Measurements from ENCODE around the gene GAB3.

DNA sequence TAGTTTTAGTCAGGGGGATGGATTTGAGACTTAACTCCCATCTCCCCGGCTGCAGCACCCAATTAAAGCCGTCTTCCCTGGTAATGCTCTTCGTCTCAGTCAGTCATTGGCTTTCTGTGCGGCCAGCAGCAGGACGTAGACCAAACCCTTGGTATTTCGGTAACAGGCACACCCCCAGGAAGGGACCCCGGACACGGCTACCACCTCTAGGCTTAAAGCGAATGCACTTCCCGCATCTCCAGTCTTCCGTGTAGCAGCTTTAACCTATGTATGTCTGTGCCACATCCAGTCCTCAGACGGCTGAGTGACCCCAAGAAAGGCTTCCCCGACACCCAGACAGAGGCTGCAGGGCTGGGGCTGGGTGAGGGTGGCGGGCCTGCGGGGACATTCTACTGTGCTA lies 96.0 kb downstream of the GAB3 start:
- no peak for TF ChIP-seq EZH2 (IDR thresholded peaks at IDR 0.05; ENCODE audit: insufficient read depth, low read length)
- TF ChIP-seq, protein P1, sequence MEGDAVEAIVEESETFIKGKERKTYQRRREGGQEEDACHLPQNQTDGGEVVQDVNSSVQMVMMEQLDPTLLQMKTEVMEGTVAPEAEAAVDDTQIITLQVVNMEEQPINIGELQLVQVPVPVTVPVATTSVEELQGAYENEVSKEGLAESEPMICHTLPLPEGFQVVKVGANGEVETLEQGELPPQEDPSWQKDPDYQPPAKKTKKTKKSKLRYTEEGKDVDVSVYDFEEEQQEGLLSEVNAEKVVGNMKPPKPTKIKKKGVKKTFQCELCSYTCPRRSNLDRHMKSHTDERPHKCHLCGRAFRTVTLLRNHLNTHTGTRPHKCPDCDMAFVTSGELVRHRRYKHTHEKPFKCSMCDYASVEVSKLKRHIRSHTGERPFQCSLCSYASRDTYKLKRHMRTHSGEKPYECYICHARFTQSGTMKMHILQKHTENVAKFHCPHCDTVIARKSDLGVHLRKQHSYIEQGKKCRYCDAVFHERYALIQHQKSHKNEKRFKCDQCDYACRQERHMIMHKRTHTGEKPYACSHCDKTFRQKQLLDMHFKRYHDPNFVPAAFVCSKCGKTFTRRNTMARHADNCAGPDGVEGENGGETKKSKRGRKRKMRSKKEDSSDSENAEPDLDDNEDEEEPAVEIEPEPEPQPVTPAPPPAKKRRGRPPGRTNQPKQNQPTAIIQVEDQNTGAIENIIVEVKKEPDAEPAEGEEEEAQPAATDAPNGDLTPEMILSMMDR (IDR thresholded peaks at IDR 0.05; ENCODE audit: insufficient read depth, low read depth, low read length) = no peak

Measured in astrocyte (in vitro differentiated cells and primary cell).